ENCODE data around the gene RBM19.

Gene RBM19

GRCh38 chr12:113888435-113888834 lies 77.7 kb downstream of the RBM19 start:
- TF ChIP-seq CTCF (IDR thresholded peaks at IDR 0.05; ENCODE audit: low read length) (no peak), EZH2 (IDR thresholded peaks at IDR 0.05; ENCODE audit: borderline replicate concordance, low read length) (no peak)
- Histone ChIP-seq H3K9ac (ENCODE audit: low read length) (no peak overlapping the region), H3K4me2 (ENCODE audit: low read length) (no peak overlapping the region)

DNA sequence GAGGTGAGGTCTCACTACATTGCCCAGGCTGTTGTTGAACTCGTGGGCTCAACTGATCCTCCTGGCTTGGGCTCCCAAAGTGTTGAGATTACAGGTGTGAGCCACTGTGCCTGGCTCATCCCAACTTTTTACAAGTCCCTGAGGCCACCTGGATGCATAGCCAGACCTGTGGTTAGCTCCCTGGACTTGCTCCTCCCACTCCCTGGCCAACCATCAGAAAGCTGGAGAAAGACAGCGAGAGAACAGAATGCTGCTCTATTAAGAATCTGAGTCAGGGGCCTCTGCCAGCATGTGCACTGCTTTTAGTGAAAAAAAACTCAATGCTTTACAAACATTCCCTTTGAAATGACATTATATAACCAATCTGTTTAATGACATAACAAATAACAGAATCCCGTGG lies 78.2 kb downstream of the RBM19 start:
- Histone ChIP-seq H3K79me2 (ENCODE audit: insufficient read depth, low read length) (no peaks in the 10 kb centered on the region), H3K4me1 (ENCODE audit: insufficient read depth, low read length, severe bottlenecking) (no peaks in the 10 kb centered on the region), H2AFZ (ENCODE audit: low read length) (no peak overlapping the region), H3K4me3 (ENCODE audit: low read depth, low read length, poor library complexity, severe bottlenecking) (no peak overlapping the region), H3K9ac (ENCODE audit: low read length) (no peak overlapping the region), H3K4me2 (ENCODE audit: low read length) (no peak overlapping the region), H3K27me3 (ENCODE audit: insufficient read depth, low read length) (no peaks in the 10 kb centered on the region), H3K9me3 (ENCODE audit: low read length) (no peaks in the 10 kb centered on the region; the same call in 1 of the 2 replicates), H3K36me3 (ENCODE audit: insufficient read depth, low read length) (no peaks in the 10 kb centered on the region), H3K9me2 (ENCODE audit: low read depth, low read length) (no peaks in the 10 kb centered on the region), H4K20me1 (ENCODE audit: insufficient read depth, low read length) (no peaks in the 10 kb centered on the region), H3K27ac (ENCODE audit: low read depth, low read length, poor library complexity, severe bottlenecking) (no peak overlapping the region), H3F3A (ENCODE audit: insufficient read depth, low read length) (no peaks in the 10 kb centered on the region)
- TF ChIP-seq EZH2 (IDR thresholded peaks at IDR 0.05; ENCODE audit: borderline replicate concordance, low read length), result no peak
- TF ChIP-seq CTCF (IDR thresholded peaks at IDR 0.05; ENCODE audit: low read length), result no peak

More at GRCh38 chr12:113888435-113888834, 77.7 kb downstream of the RBM19 start:
- Histone ChIP-seq H3K27me3 (ENCODE audit: insufficient read depth, low read length) (no peaks in the 10 kb centered on the region), H4K20me1 (ENCODE audit: insufficient read depth, low read length) (no peaks in the 10 kb centered on the region), H3K9me2 (ENCODE audit: low read depth, low read length) (no peaks in the 10 kb centered on the region), H3K4me1 (ENCODE audit: insufficient read depth, low read length, severe bottlenecking) (no peaks in the 10 kb centered on the region), H3K4me3 (ENCODE audit: low read depth, low read length, poor library complexity, severe bottlenecking) (no peak overlapping the region), H3K79me2 (ENCODE audit: insufficient read depth, low read length) (no peaks in the 10 kb centered on the region), H3K27ac (ENCODE audit: low read depth, low read length, poor library complexity, severe bottlenecking) (no peak overlapping the region), H3K9me3 (ENCODE audit: low read length) (no peaks in the 10 kb centered on the region; the same call in 1 of the 2 replicates), H3K36me3 (ENCODE audit: insufficient read depth, low read length) (no peaks in the 10 kb centered on the region), H3F3A (ENCODE audit: insufficient read depth, low read length) (no peaks in the 10 kb centered on the region), H2AFZ (ENCODE audit: low read length) (no peak overlapping the region)

- Histone ChIP-seq H3K27me3 (ENCODE audit: insufficient read depth, low read length) (no peaks in the 10 kb centered on the region), H3K9me3 (ENCODE audit: low read length) (no peaks in the 10 kb centered on the region; the same call in 1 of the 2 replicates), H3K4me2 (ENCODE audit: low read length) (no peak overlapping the region), H4K20me1 (ENCODE audit: insufficient read depth, low read length) (no peaks in the 10 kb centered on the region), H3K36me3 (ENCODE audit: insufficient read depth, low read length) (no peaks in the 10 kb centered on the region), H3K9me2 (ENCODE audit: low read depth, low read length) (no peaks in the 10 kb centered on the region), H3F3A (ENCODE audit: insufficient read depth, low read length) (no peaks in the 10 kb centered on the region), H3K4me3 (ENCODE audit: low read depth, low read length, poor library complexity, severe bottlenecking) (no peak overlapping the region), H2AFZ (ENCODE audit: low read length) (no peak overlapping the region), H3K4me1 (ENCODE audit: insufficient read depth, low read length, severe bottlenecking) (no peaks in the 10 kb centered on the region), H3K9ac (ENCODE audit: low read length) (no peak overlapping the region), H3K79me2 (ENCODE audit: insufficient read depth, low read length) (no peaks in the 10 kb centered on the region), H3K27ac (ENCODE audit: low read depth, low read length, poor library complexity, severe bottlenecking) (no peak overlapping the region)
- no peak for TF ChIP-seq CTCF (IDR thresholded peaks at IDR 0.05; ENCODE audit: low read length)
- TF ChIP-seq EZH2 (IDR thresholded peaks at IDR 0.05; ENCODE audit: borderline replicate concordance, low read length), result no peak
Measured at GRCh38 chr12:113886721-113887120, 79.4 kb downstream of the RBM19 start.
